Stomach smooth muscle (tissue), 2 donors: ENCODE results near the gene HEXIM1.

Source experiments
- H3K27ac ChIP-seq: one replicate; pipeline ENCODE4 v1.7.0; 2013; ENCODE audit warnings: mild to moderate bottlenecking, low read length, inconsistent platforms
- H3K27me3 ChIP-seq, 2 donors: one replicate each; pipeline ENCODE4 v1.7.0; 2013; ENCODE audit warnings: low read length in 2 of 2; ENCODE audit not compliant: insufficient read depth in 2 of 2, control insufficient read depth in 1 of 2
- H3K36me3 ChIP-seq, 2 donors: one replicate each; pipeline ENCODE4 v1.7.0; 2013; ENCODE audit warnings: low read length in 2 of 2; ENCODE audit not compliant: control insufficient read depth in 2 of 2, insufficient read depth in 2 of 2
- H3K4me1 ChIP-seq: one replicate; pipeline ENCODE4 v1.7.0; 2013; ENCODE audit warnings: low read length; ENCODE audit not compliant: control insufficient read depth, insufficient read depth
- H3K4me3 ChIP-seq, 2 donors: one replicate each; pipeline ENCODE4 v1.7.0; 2013; ENCODE audit warnings: low read length in 2 of 2
- H3K9ac ChIP-seq, 2 donors: one replicate each; pipeline ENCODE4 v1.7.0; 2013; ENCODE audit warnings: low read length in 2 of 2, mild to moderate bottlenecking in 1 of 2
- H3K9me3 ChIP-seq, 2 donors: one replicate each; pipeline ENCODE4 v1.7.0; 2013; ENCODE audit warnings: low read length in 2 of 2; ENCODE audit not compliant: control insufficient read depth in 2 of 2
- donor health status: healthy.
- donor health status: Pancreatic carcinoma.

The HEXIM1 gene

DNA sequence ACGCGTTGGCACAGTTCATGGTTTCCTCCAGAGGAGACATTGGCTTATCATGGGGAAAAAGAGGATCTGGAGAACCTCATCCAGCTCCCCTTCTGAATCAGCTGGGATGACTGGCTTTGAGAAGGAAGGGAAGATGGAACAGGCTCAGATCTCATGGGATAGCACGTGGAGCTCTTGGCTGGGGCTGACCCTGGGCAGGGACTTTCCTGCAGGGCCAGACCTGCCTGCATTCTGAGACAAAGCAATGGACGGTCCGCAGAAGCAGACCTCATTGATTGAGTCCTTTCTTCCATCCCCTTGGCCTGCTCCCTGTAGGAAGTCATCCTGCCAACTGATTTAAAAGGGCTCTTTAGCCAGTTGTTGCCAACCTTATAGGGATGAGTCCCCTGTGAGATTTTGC, 42.2 kb upstream of the HEXIM1 start:
- no peak overlapping the region for H3K9ac ChIP-seq
- H3K4me3 ChIP-seq = no peak overlapping the region
- no peaks in the 10 kb centered on the region for H3K9me3 ChIP-seq
- peak overlapping the region; percentile 11 for H3K27ac ChIP-seq
- H3K36me3 ChIP-seq = peaks cover 57 to 60% of the 10 kb centered on the region in 2 donors
- H3K4me1 ChIP-seq = peaks cover 39% of the 10 kb centered on the region
- H3K27me3 ChIP-seq = no peaks in the 10 kb centered on the region

DNA sequence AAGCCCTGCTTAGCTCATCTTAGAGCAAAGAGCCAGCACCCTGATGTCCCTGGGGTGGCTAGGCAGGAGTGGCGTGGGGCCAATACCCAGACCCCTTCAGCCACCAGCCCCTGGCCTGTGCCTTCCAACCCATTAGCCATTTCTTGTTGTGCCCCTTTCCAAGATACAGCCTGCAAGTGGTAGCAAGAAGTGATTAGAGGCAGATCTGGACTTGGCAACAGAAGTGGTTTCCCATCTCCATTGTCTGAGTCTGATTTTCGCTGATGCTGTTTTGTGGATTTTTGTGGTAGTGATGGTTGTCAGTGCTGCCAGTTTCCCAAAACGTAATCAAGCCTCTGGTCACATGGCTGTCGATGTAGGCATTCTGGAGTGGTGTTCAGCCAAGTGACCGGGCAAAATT, 41.7 kb upstream of the HEXIM1 start:
- Histone ChIP-seq H3K9me3 (no peaks in the 10 kb centered on the region), H3K4me3 (no peak overlapping the region), H3K36me3 (peaks cover 56 to 59% of the 10 kb centered on the region in 2 donors), H3K27me3 (no peaks in the 10 kb centered on the region), H3K4me1 (peaks cover 44% of the 10 kb centered on the region), H3K27ac (peak overlapping the region; percentile 31), H3K9ac (no peak overlapping the region)

DNA sequence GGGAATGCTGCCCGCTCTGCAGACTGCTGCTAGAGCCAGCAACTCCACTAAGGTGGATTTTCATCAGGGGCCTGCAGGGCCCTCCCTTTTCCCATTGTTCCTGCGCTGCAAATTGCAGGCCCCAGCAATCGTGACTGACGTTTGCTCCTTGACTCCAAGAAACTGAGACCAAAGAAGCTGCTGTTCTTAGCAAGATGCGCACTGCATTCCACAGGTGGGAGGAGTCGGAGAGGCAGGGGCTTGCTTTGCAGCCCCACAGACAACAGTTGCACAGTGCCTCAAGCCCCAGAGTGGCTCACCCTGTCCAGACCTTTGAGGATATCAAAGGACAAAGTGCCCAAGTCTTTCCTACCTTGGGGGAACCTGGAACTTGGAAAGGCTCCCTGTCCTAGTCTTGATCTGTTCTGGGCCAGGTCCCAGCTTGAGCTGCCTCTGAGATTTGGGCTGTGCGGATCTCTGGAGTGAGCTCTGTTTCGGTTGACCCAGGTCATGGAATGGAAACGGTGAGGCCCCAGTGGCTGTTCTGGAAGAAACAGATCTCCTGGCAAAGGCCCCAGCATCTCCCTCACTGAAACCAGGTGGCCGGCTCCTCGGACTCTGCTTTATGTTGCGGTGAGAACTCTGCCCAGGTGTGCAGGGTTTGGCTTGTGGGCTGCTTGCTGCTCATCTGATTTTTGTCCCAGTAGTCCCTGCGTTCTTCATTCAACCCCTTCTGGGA, 40.8 kb upstream of the HEXIM1 start:
- H3K9ac ChIP-seq = no peak overlapping the region
- no peaks in the 10 kb centered on the region for H3K27me3 ChIP-seq

DNA sequence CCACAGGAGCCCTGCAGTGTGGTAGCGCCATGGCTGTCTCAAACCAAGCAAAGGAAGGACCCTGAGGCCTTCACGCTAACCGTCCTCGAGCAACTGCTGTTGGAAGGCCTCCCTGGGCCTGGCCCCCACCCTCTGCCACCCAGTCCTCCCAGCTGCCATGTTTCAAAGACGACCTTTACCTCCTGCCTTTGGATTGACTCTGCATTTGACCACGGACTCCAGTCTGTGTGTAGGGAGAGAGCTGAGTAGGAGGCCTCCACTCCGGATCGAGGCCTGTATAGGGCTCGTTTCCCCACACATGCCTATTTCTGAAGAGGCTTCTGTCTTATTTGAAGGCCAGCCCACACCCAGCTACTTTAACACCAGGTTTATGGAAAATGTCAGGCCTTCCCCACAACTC, 40.2 kb upstream of the HEXIM1 start:
- Histone ChIP-seq H3K36me3 (peaks cover 42 to 49% of the 10 kb centered on the region in 2 donors), H3K4me1 (peaks cover 49% of the 10 kb centered on the region), H3K27ac (peak overlapping the region; percentile 31), H3K9ac (peak overlapping the region in 1 of 2 donors; percentile 33), H3K9me3 (no peaks in the 10 kb centered on the region), H3K4me3 (no peak overlapping the region), H3K27me3 (no peaks in the 10 kb centered on the region)

More for the DNA sequence above, 40.8 kb upstream of the HEXIM1 start:
- Histone ChIP-seq H3K4me3 (no peak overlapping the region), H3K27ac (peak overlapping the region; percentile 31), H3K4me1 (peaks cover 49% of the 10 kb centered on the region), H3K36me3 (peaks cover 48 to 50% of the 10 kb centered on the region in 2 donors), H3K9me3 (no peaks in the 10 kb centered on the region)

DNA sequence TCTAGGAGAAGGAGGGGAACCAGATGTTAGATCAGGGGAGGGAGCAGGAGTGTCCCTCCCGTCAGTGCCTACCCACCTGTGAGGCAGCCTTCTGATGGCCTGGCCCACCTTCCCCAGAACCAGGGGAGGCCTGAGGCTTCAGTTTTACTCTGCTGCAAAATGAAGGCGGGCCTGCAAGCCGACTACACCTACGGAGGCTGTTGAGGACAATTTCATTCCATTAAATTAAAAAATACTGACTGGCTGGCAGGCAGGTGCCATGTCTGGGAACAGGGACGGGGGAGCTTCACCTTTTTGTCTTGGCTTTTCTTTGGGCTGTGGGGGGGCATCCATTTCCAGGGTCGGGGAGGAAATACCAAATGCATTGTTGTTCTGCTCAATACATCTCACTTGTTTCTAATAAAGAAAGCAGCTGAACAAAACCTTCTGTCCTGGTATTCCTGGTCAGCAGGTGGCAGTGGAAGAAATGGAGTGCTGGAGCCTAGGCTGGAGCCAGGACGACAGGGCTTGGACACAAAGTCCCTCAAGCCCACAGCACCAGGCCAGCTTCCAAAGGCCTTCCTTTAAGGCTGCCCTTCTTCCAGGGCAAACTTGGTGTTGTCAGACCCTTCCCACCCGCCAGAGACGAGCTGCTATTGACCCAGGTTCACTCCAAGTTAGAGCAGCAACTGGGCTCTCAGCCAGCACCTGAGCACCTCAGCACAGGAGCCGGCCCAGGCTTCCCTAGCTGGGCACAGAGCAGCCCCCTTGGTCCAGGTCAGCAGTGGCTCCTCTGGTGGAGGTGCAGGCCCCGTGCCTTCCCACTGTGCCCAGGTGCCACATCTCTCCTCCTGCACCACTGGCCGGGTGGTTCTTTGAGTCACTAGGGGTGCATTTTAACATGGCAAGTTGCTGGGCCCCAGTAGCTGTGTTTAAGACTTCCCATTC, 39.4 kb upstream of the HEXIM1 start:
- Histone ChIP-seq H3K27ac (peak overlapping the region; percentile 37), H3K36me3 (peaks cover 34 to 44% of the 10 kb centered on the region in 2 donors), H3K4me1 (peaks cover 49% of the 10 kb centered on the region)

DNA sequence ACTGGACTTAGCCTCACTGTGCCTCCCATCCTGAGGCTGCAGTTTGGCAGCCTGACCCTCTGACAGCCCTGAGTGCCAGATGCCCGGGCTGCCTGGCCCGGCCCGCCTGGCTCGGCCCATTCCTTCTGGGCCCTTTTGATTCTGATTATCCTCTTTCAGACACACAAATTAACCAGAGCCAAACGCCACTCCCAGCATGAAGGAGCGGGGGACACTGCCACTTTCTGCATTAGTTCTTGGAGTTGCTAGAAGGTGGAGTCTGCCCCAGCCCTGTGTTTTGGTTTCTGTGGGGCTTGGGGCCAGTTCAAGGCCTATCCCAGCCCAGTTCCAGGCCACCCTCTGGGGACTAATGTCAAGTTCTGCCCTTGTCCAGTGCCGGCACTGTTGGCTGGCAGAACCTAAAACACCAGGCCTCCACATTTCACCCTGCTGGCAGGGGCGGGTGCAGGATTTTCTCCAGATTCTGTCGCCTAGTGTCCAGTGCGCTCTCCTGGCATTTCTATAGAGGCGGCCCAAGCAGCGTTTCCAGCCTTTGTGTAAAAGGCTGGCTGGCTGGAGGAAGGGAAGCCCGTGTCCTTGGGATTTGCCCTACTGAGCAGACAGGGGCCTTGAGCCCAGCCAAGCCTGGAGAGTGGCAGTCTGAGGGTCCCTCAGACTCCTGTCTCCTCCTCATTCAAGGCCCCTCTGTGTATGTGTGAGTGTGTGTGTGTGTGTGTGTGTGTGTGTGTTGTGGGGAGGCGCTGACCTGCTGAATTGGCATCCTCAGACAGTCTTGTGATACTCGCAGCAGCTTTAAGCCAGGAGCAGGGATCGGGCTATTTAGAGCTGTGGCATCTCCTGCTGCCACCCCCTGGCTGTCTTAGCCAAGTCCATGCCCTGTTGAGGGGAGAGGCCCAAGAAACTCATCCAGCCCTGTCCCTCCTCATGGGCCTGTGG, 37.3 kb upstream of the HEXIM1 start:
- Histone ChIP-seq H3K36me3 (peaks cover 16 to 27% of the 10 kb centered on the region in 2 donors), H3K27ac (peak overlapping the region; percentile 88), H3K27me3 (no peaks in the 10 kb centered on the region), H3K9me3 (no peaks in the 10 kb centered on the region), H3K4me3 (peak overlapping the region in 1 of 2 donors; percentile 15), H3K9ac (peak overlapping the region; percentile 9 to 36), H3K4me1 (peaks cover 48% of the 10 kb centered on the region)

More for the DNA sequence above, 39.4 kb upstream of the HEXIM1 start:
- H3K9ac ChIP-seq = no peak overlapping the region
- no peak overlapping the region for H3K4me3 ChIP-seq
- H3K27me3 ChIP-seq = no peaks in the 10 kb centered on the region
- no peaks in the 10 kb centered on the region for H3K9me3 ChIP-seq

DNA sequence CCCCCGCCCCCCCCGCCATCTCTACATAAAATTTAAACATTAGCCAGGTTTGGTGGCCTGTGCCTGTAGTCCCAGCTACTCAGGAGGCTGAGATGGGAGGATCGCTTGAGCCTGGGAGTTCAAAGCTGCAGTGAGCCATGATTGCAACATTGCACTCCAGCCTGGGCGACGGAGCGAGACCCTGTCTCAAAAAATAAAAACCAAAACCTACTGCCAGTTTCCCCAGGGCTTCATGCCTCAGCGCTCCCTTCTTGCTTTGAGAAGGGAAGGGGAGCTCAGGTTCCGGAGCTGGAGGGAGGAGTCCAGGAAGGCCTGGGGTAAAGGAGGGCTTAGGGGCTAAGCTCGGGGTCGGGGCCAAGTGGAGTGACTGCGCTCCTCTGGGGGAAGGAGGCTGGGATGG, 36.4 kb upstream of the HEXIM1 start:
- no peaks in the 10 kb centered on the region for H3K9me3 ChIP-seq
- H3K27ac ChIP-seq = peak overlapping the region; percentile 88
- no peak overlapping the region for H3K4me3 ChIP-seq
- peak overlapping the region; percentile 5 to 13 for H3K9ac ChIP-seq
- no peaks in the 10 kb centered on the region for H3K27me3 ChIP-seq
- peaks cover 10 to 18% of the 10 kb centered on the region in 2 donors for H3K36me3 ChIP-seq
- H3K4me1 ChIP-seq = peaks cover 39% of the 10 kb centered on the region

DNA sequence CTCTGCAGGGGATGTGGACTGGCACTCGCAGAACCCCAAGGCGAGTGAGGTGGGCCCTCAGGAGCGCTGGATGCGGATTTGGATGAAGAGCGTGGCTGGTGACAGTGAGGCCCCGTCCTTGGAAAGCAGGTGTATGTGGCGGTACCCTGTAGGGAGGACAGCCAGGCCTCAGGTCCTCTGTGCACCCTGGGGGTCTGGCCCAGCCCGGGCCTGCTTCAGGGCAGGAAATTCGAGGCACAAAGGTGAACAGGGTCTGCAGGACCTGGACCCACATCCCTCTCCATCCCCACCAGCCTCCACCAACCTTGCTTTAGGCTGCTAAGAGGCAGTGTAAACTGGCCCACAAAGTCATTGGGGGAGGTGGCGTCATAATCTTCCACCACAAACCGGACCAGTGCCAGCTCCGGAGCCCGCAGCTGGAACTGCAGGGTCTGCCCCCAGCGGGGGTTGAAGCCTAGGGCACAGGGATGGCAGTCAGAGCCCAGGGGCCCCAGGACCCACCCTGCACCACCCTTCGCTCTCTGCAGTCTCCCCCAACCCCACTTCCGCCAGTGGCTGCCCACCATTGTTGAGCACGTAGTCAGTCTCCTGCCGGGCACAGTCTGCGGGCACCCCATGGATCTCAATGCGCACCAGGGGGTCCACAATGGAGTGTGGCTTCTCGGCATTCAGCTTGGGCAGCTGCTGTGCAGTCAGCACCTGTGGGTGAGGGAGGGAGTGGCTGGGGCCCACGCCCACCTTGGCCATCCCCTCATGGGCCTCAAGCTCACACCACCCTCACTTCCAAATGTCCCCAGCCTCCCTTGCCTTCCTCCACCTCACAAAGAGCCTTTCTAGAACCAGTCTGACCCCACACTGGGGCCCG, 35.5 kb upstream of the HEXIM1 start:
- no peak overlapping the region for H3K4me3 ChIP-seq
- H3K27me3 ChIP-seq = no peaks in the 10 kb centered on the region
- H3K27ac ChIP-seq = peak overlapping the region; percentile 88
- peaks cover 30% of the 10 kb centered on the region for H3K4me1 ChIP-seq
- peaks cover 4 to 16% of the 10 kb centered on the region in 2 donors for H3K36me3 ChIP-seq
- H3K9ac ChIP-seq = peak overlapping the region in 1 of 2 donors; percentile 29
- no peaks in the 10 kb centered on the region for H3K9me3 ChIP-seq

DNA sequence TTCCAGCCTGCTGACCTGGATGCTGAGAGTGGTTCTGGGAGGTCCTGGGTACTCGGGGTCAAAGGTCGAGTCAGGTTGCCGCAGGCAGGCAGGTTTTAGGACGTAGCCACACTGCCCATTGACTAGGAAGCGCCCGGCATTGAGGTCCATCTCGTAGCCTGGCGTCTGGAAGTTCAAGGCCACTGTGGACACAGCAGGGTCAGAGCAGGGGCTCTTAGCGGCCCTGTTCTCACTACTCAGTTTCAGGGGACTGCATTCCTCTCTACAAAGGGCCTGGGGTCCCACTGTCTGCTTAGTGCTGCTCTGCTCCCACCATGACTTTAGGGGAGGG, 34.9 kb upstream of the HEXIM1 start:
- Histone ChIP-seq H3K4me1 (peaks cover 26% of the 10 kb centered on the region), H3K9ac (no peak overlapping the region), H3K27me3 (no peaks in the 10 kb centered on the region), H3K4me3 (no peak overlapping the region), H3K9me3 (no peaks in the 10 kb centered on the region), H3K27ac (peak overlapping the region; percentile 49), H3K36me3 (peaks cover 1 to 18% of the 10 kb centered on the region in 2 donors)
